Measurements from ENCODE around the gene TSPAN4. TPM values are rescaled to one million over a fixed set of nuclear protein-coding genes. Genes with fewer than 3 reads are reported as not detected.

TSPAN4 gene
- total RNA-seq, 1 experiment from 2014 or later: 43.6 TPM

GRCh38 chr11:813072-813455, 29.6 kb upstream of the TSPAN4 start:
- Histone ChIP-seq H3K9me2 (ENCODE audit: insufficient read depth) (no peaks in the 10 kb centered on the region), H2AFZ (no peak overlapping the region), H4K20me1 (ENCODE audit: insufficient read depth) (peaks cover 12% of the 10 kb centered on the region), H3K36me3 (ENCODE audit: low read depth) (peaks cover 13% of the 10 kb centered on the region), H3K9me3 (ENCODE audit: insufficient read depth, low read depth) (no peaks in the 10 kb centered on the region), H3K27me3 (ENCODE audit: insufficient read depth, low read depth) (no peaks in the 10 kb centered on the region), H3K4me3 (no peak overlapping the region), H3K79me2 (ENCODE audit: low read depth) (peaks cover 40% of the 10 kb centered on the region), H3K4me1 (replicated peaks; ENCODE audit: insufficient read depth) (peaks cover 10% of the 10 kb centered on the region; the same call in 1 of the 2 replicates), H3K4me2 (no peak overlapping the region), H3F3A (ENCODE audit: insufficient read depth, low read depth) (peaks cover 48% of the 10 kb centered on the region; the same call in 1 of the 2 replicates), H3K27ac (no peak overlapping the region)
- ChIA-PET POLR2A (ENCODE audit: unreplicated experiment) (interaction anchor here (0.6 kb wide), 1 partner anchor 18 kb away, joined by 7 read pairs; no protein-coding TSS in a partner anchor), CTCF (interaction anchor here (0.6 kb wide), 1 partner anchor 10 kb away, joined by 3 read pairs; no protein-coding TSS in a partner anchor)
- no peak for TF ChIP-seq EZH2 (IDR thresholded peaks at IDR 0.05; ENCODE audit: low read depth)
- no peak for TF ChIP-seq CTCF (conservative IDR thresholded peaks at IDR 0.05)
- DNase-seq: no peak
- intact Hi-C loops (cut with micrococcal nuclease; ENCODE audit: unreplicated experiment): no loop called here
- no TSS peak for BruUV-seq (replicated peaks)

- H3K27me3 ChIP-seq (ENCODE audit: insufficient read depth, low read depth): no peaks in the 10 kb centered on the region
- peaks cover 15% of the 10 kb centered on the region for H3K4me1 ChIP-seq (replicated peaks; ENCODE audit: insufficient read depth)
- H3K36me3 ChIP-seq (ENCODE audit: low read depth): peaks cover 13% of the 10 kb centered on the region
- H4K20me1 ChIP-seq (ENCODE audit: insufficient read depth): peaks cover 12% of the 10 kb centered on the region
- BruUV-seq (replicated peaks): no TSS peak
- H3K9me3 ChIP-seq (ENCODE audit: insufficient read depth, low read depth): no peaks in the 10 kb centered on the region
- intact Hi-C loops (cut with micrococcal nuclease; ENCODE audit: unreplicated experiment): no loop called here
- no peak overlapping the region for H2AFZ ChIP-seq
- no peak overlapping the region for H3K4me2 ChIP-seq
- H3K9me2 ChIP-seq (ENCODE audit: insufficient read depth): no peaks in the 10 kb centered on the region
- DNase-seq: peak in 1 of 2 experiments; percentile 30
- peaks cover 52% of the 10 kb centered on the region; the same call in 1 of the 2 replicates for H3F3A ChIP-seq (ENCODE audit: insufficient read depth, low read depth)
- CTCF ChIA-PET: no interaction called here
- H3K79me2 ChIP-seq (ENCODE audit: low read depth): peaks cover 35% of the 10 kb centered on the region
- H3K27ac ChIP-seq: no peak overlapping the region
- TF ChIP-seq EZH2 (IDR thresholded peaks at IDR 0.05; ENCODE audit: low read depth): no peak
- TF ChIP-seq CTCF (conservative IDR thresholded peaks at IDR 0.05): no peak
- POLR2A ChIA-PET (ENCODE audit: unreplicated experiment): interaction anchor here (0.6 kb wide), 1 partner anchor 18 kb away, joined by 7 read pairs; no protein-coding TSS in a partner anchor
- H3K4me3 ChIP-seq: no peak overlapping the region
Measured at GRCh38 chr11:813456-814096, 29.1 kb upstream of the TSPAN4 start.

GRCh38 chr11:815675-816432, 26.8 kb upstream of the TSPAN4 start:
- H3K36me3 ChIP-seq (ENCODE audit: low read depth): peaks cover 13% of the 10 kb centered on the region
- CTCF ChIA-PET: no interaction called here

More at GRCh38 chr11:815675-816432, 26.8 kb upstream of the TSPAN4 start:
- peaks cover 20% of the 10 kb centered on the region for H4K20me1 ChIP-seq (ENCODE audit: insufficient read depth)
- peaks cover 18% of the 10 kb centered on the region for H3K4me1 ChIP-seq (replicated peaks; ENCODE audit: insufficient read depth)
- peaks cover 54% of the 10 kb centered on the region; the same call in 1 of the 2 replicates for H3F3A ChIP-seq (ENCODE audit: insufficient read depth, low read depth)
- POLR2A ChIA-PET (ENCODE audit: unreplicated experiment): no interaction called here
- no peak for TF ChIP-seq CTCF (conservative IDR thresholded peaks at IDR 0.05)
- TF ChIP-seq EZH2 (IDR thresholded peaks at IDR 0.05; ENCODE audit: low read depth): no peak
- BruUV-seq (replicated peaks): no TSS peak
- no peaks in the 10 kb centered on the region for H3K9me3 ChIP-seq (ENCODE audit: insufficient read depth, low read depth)
- no peak overlapping the region for H3K4me2 ChIP-seq
- no peak overlapping the region for H2AFZ ChIP-seq
- H3K79me2 ChIP-seq (ENCODE audit: low read depth): peaks cover 26% of the 10 kb centered on the region
- no peaks in the 10 kb centered on the region for H3K27me3 ChIP-seq (ENCODE audit: insufficient read depth, low read depth)
- intact Hi-C loops (cut with micrococcal nuclease; ENCODE audit: unreplicated experiment): no loop called here
- H3K4me3 ChIP-seq: no peak overlapping the region
- H3K9me2 ChIP-seq (ENCODE audit: insufficient read depth): no peaks in the 10 kb centered on the region
- H3K27ac ChIP-seq: no peak overlapping the region
- DNase-seq: peak in 1 of 2 experiments; percentile 6

Measured in PC-9 (cell line).